Measurements from ENCODE around the gene PSME1.

DNA sequence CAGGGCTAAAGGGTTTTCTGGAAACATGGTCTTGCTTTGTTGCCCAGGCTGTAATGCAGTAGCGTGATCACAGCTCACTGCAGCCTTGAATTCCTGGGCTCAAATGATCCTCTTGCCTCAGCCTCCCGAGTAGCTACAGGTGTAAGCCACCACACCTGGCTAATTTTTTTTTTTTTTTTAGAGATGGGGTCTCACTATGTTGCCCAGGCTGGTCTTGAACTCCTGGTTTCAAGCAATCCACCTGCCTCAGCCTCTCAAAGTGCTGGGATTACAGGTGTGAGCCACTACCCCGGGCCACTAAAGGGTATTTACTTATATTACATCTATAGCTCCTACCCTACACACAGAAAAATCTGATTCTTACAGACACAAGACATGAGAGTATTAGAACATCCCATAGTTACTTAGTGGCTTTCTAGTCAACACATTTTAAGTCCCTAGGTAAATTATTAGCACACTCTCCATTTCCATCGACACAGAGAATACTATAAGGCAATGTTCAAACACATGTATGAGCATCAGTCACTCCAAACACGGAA lies 27.6 kb upstream of the PSME1 start:
- no peak for TF ChIP-seq CTCF (IDR thresholded peaks at IDR 0.05; ENCODE audit: poor library complexity, severe bottlenecking)
- TF ChIP-seq, protein P1, sequence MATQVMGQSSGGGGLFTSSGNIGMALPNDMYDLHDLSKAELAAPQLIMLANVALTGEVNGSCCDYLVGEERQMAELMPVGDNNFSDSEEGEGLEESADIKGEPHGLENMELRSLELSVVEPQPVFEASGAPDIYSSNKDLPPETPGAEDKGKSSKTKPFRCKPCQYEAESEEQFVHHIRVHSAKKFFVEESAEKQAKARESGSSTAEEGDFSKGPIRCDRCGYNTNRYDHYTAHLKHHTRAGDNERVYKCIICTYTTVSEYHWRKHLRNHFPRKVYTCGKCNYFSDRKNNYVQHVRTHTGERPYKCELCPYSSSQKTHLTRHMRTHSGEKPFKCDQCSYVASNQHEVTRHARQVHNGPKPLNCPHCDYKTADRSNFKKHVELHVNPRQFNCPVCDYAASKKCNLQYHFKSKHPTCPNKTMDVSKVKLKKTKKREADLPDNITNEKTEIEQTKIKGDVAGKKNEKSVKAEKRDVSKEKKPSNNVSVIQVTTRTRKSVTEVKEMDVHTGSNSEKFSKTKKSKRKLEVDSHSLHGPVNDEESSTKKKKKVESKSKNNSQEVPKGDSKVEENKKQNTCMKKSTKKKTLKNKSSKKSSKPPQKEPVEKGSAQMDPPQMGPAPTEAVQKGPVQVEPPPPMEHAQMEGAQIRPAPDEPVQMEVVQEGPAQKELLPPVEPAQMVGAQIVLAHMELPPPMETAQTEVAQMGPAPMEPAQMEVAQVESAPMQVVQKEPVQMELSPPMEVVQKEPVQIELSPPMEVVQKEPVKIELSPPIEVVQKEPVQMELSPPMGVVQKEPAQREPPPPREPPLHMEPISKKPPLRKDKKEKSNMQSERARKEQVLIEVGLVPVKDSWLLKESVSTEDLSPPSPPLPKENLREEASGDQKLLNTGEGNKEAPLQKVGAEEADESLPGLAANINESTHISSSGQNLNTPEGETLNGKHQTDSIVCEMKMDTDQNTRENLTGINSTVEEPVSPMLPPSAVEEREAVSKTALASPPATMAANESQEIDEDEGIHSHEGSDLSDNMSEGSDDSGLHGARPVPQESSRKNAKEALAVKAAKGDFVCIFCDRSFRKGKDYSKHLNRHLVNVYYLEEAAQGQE (IDR thresholded peaks at IDR 0.05; ENCODE audit: borderline replicate concordance), result no peak
- TF ChIP-seq POLR2AphosphoS5 (IDR thresholded peaks at IDR 0.05), result no peak
- no peak for TF ChIP-seq RAD21 (conservative IDR thresholded peaks at IDR 0.05)
- no peak for TF ChIP-seq EP300 (conservative IDR thresholded peaks at IDR 0.05; ENCODE audit: poor library complexity, severe bottlenecking)
- no peak for TF ChIP-seq EZH2 (IDR thresholded peaks at IDR 0.05; ENCODE audit: borderline replicate concordance, insufficient read depth, low read length, poor library complexity, severe bottlenecking)
- no peak for TF ChIP-seq MXI1 (conservative IDR thresholded peaks at IDR 0.05; ENCODE audit: poor library complexity, severe bottlenecking)

Data from neural cell (in vitro differentiated cells).